Measurements from ENCODE around the gene COA4. TPM values are rescaled to one million over a fixed set of nuclear protein-coding genes. Genes with fewer than 3 reads are reported as not detected.
A peak's percentile ranks its signal among the peaks of the same experiment; 100 is the strongest.

Gene COA4
- total RNA-seq, 1 donor from 2014 or later = 61.7 TPM

DNA sequence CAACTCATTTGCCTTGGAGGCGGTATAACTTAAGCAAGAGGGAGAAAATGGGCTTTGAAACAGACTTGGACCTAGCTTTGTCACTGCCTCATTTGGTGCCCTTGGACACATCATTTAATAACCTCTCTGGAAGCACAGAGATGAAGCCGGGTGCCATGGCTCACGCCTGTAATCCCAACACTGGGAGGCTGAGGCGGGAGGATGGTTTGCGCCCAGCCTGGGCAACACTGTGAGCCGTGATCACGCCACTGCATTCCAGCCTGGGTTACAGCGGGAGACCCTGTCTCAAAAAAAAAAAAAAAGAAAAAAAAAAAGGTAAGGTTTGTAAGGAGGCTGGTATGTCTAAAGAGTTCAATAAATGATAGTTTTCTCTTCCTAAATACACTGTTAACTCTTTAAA is 806 bp downstream of the COA4 start:
- Mint-ChIP-seq H3K9me3 (no peaks in the 10 kb centered on the region), H3K4me3 (peak overlapping the region; percentile 99), H3K27me3 (no peaks in the 10 kb centered on the region), H3K4me1 (ENCODE audit: unreplicated experiment) (peaks cover 25% of the 10 kb centered on the region), H3K36me3 (peaks cover 9% of the 10 kb centered on the region), H3K27ac (peak overlapping the region; percentile 98)
- TF ChIP-seq, protein P1, sequence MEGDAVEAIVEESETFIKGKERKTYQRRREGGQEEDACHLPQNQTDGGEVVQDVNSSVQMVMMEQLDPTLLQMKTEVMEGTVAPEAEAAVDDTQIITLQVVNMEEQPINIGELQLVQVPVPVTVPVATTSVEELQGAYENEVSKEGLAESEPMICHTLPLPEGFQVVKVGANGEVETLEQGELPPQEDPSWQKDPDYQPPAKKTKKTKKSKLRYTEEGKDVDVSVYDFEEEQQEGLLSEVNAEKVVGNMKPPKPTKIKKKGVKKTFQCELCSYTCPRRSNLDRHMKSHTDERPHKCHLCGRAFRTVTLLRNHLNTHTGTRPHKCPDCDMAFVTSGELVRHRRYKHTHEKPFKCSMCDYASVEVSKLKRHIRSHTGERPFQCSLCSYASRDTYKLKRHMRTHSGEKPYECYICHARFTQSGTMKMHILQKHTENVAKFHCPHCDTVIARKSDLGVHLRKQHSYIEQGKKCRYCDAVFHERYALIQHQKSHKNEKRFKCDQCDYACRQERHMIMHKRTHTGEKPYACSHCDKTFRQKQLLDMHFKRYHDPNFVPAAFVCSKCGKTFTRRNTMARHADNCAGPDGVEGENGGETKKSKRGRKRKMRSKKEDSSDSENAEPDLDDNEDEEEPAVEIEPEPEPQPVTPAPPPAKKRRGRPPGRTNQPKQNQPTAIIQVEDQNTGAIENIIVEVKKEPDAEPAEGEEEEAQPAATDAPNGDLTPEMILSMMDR (conservative IDR thresholded peaks at IDR 0.05) = no peak
- no peak for DNase-seq (ENCODE audit: extremely low spot score, unreplicated experiment)

DNA sequence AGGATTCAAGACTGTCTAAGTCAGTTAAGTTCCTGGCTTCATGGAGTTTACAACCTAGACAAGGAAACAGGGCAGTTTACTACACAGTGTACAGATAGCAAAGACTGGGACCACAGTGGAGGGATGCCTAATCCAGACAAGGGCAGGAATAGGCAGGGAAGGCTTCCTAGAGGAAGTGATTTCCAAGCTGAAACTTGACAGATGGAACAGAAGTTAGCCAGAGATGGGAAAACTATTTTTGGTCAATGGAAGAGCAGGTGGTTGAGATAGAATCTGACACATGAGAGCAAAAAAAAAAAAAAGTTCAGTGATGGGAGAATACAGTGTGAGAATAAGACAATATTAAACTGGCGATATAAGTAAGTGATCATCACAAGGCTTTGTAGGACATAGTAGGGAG is 1.3 kb downstream of the COA4 start:
- peak overlapping the region; percentile 99 for H3K4me3 Mint-ChIP-seq
- peaks cover 25% of the 10 kb centered on the region for H3K4me1 Mint-ChIP-seq (ENCODE audit: unreplicated experiment)
- TF ChIP-seq, protein P1 (conservative IDR thresholded peaks at IDR 0.05) = no peak
- H3K9me3 Mint-ChIP-seq = no peaks in the 10 kb centered on the region
- H3K36me3 Mint-ChIP-seq = peaks cover 9% of the 10 kb centered on the region
- H3K27ac Mint-ChIP-seq = peak overlapping the region; percentile 98
- DNase-seq (ENCODE audit: extremely low spot score, unreplicated experiment) = no peak
- H3K27me3 Mint-ChIP-seq = no peaks in the 10 kb centered on the region

DNA sequence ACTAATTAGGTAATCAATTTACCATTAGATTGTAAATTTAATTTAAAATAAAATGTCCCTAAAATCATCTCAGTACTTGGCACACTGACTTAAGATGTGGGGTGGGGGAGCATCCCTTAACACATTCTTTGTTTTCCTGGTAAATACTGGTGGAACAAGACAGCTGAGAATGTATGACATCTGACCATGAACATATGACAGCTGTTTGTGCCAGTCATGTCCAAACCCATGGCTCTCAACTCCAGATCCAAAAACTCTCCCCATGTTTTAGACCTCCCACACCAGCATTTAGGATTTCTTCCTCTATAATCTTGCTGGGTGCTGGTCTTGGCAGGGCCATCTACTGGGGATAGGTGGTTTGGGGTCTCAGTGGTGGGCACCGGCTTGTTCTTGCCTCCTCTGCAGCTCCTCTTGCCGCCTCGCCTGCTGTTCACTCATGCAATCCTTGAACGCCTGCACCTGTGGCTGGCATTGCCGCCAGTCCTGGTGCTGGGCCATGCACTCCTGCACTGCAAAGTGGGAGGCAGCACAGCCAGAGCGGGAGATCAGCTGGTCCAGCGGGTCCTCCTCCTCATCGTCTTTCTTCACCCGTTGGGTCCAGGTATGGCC is 3.8 kb downstream of the COA4 start:
- Mint-ChIP-seq H3K9me3 (no peaks in the 10 kb centered on the region), H3K4me1 (ENCODE audit: unreplicated experiment) (peaks cover 27% of the 10 kb centered on the region), H3K4me3 (no peak overlapping the region), H3K27ac (no peak overlapping the region), H3K27me3 (no peaks in the 10 kb centered on the region), H3K36me3 (peaks cover 12% of the 10 kb centered on the region)
- TF ChIP-seq, protein P1 (conservative IDR thresholded peaks at IDR 0.05) = no peak
- DNase-seq (ENCODE audit: extremely low spot score, unreplicated experiment) = no peak

DNA sequence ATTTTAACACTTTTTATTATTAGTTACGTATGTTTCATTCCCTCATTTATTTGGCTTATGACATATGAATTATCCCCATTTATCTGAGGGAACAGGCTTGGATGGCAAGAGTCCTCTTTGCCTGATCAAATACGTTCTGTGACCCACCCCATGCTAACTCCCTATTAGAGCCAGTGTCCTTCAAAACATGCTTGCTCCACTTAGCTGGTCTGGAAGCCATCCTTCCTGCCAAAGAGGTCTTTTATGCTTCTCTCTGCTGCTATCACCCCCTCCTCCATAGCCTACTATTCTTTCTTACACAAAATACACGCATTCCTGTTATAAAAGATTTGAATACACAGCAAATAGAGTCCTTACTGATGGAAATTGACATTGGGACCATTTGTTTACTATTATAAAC is 6.4 kb downstream of the COA4 start:
- no peak for DNase-seq (ENCODE audit: extremely low spot score, unreplicated experiment)
- Mint-ChIP-seq H3K4me3 (no peak overlapping the region), H3K27me3 (no peaks in the 10 kb centered on the region), H3K9me3 (no peaks in the 10 kb centered on the region), H3K27ac (no peak overlapping the region), H3K4me1 (ENCODE audit: unreplicated experiment) (peaks cover 11% of the 10 kb centered on the region), H3K36me3 (peaks cover 10% of the 10 kb centered on the region)
- TF ChIP-seq, protein P1 (conservative IDR thresholded peaks at IDR 0.05) = no peak

DNA sequence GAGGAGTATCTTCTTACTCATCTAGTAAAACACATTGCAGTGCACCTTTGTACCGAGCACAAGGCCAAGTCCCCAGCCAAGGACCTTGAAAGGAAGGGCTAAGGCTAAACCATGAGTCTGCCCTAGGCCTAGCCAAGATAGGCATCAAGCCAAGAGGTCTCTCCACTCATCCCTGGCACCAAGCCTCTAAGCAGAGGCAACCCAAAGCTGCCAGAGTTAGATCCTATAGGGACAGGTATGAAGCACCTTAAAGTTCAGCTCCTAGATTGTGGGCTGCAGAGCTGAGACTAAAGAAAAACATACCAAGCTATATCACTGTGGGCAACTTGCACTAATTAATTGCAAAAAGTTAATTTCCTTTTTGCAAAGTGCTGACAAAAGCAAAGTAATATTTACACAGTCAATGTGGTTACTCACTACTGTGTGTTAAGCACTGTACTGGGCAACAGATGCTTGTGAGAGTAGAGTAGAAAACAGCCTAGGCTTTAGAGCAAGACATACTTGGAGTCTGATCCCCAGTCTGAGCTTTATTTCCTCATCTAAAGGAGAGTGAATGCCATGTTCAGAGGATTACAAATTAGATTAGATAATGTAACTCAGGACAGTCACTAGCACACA is 7.2 kb downstream of the COA4 start:
- TF ChIP-seq, protein P1 (conservative IDR thresholded peaks at IDR 0.05) = no peak
- Mint-ChIP-seq H3K27me3 (no peaks in the 10 kb centered on the region), H3K27ac (peak overlapping the region; percentile 40), H3K4me1 (ENCODE audit: unreplicated experiment) (peaks cover 4% of the 10 kb centered on the region), H3K4me3 (no peak overlapping the region), H3K9me3 (no peaks in the 10 kb centered on the region), H3K36me3 (peaks cover 14% of the 10 kb centered on the region)
- no peak for DNase-seq (ENCODE audit: extremely low spot score, unreplicated experiment)
